ENCODE data around the gene SLC6A9.

The SLC6A9 gene

DNA sequence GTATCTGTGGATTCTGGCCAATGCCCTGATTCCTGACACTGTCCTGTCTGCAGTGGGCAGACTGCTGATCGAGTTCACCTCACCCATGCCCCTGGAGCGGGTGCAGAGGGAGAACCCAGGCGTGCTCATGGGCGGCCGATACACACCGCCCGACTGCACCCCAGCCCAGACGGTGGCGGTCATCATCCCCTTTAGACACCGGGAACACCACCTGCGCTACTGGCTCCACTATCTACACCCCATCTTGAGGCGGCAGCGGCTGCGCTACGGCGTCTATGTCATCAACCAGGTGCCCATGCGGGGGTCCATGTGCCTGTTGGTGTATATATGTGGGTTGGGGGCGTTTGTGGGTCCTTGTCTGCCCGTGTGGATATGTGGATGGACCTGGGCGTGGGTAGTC lies 49.6 kb downstream of the SLC6A9 start:
- DNase-seq = no peak

- no peak for DNase-seq
These were observed 50.1 kb downstream of the SLC6A9 start for GRCh38 chr1:43981135-43981491.

- DNase-seq = no peak
These were observed 50.8 kb downstream of the SLC6A9 start for GRCh38 chr1:43980255-43981134.

- DNase-seq = peak; percentile 14
These were observed 51.6 kb downstream of the SLC6A9 start for GRCh38 chr1:43979528-43980254.

- DNase-seq = no peak
These were observed 52.1 kb downstream of the SLC6A9 start for GRCh38 chr1:43979261-43979527.

DNA sequence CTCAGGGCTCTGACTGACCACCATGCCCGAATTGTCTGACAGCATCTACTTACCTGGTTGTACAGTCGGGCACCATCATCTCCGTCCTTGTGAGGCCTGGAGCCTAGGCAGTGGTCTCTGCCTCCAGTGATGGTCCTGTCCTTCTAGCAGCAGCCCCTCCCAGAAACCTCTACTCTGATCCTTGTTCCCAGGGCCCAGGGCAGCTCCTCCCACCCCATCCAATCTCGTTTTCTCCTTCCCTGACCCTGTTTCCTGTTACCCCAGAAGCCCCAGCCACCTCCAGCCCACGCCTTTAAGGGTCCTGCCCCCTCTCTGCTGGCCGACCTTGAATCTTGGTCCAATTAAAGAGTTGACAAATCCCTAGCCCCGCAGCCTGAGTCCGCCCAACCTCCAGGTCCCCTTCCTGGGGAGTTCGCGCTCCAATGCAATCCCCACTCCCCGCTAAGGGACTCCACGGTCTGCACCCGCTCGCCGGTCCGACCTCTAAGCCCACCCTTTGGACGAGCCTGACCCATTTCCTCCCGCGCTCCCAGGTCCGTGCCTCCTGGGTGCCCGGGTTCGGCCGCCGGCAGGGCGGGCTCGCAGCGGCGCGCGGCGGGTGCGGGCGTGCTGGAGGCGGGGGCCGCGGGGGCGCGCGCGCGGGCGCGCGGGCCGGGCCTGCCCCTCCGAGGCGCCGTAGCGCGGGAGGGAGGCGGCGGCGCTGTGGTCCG lies 52.6 kb downstream of the SLC6A9 start, which contains the start of gene B4GALT2:
Gene B4GALT2, plus strand, starts transcription at position 660 of the 710 bp plus-strand sequence. CDS start 1,951 bp downstream, outside the sequence.
- peak; percentile 26 for DNase-seq

DNA sequence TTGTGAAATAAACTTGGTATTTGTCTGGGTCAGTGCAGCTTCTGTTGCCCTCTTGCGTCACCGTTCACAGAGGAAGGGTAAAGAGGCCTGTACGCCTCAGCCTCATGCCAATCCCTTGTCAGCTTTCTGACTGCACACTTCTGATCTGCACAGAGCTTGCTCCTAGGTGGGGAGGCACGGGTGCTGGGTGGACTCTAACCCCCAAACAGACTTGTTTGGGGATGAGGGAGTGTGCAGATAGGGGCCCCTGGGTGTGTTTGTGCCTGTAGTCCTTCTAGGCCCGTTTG lies 53.1 kb downstream of the SLC6A9 start:
- peak; percentile 7 for DNase-seq

- peak; percentile 27 for DNase-seq
These were observed 53.6 kb downstream of the SLC6A9 start for GRCh38 chr1:43977376-43978263.

- no peak for DNase-seq
These were observed 54.4 kb downstream of the SLC6A9 start for GRCh38 chr1:43976890-43977289.

- no peak for DNase-seq
These were observed 55.2 kb downstream of the SLC6A9 start for GRCh38 chr1:43976045-43976444.

- peak; percentile 88 for DNase-seq
These were observed 55.9 kb downstream of the SLC6A9 start for GRCh38 chr1:43975249-43975961.

DNA sequence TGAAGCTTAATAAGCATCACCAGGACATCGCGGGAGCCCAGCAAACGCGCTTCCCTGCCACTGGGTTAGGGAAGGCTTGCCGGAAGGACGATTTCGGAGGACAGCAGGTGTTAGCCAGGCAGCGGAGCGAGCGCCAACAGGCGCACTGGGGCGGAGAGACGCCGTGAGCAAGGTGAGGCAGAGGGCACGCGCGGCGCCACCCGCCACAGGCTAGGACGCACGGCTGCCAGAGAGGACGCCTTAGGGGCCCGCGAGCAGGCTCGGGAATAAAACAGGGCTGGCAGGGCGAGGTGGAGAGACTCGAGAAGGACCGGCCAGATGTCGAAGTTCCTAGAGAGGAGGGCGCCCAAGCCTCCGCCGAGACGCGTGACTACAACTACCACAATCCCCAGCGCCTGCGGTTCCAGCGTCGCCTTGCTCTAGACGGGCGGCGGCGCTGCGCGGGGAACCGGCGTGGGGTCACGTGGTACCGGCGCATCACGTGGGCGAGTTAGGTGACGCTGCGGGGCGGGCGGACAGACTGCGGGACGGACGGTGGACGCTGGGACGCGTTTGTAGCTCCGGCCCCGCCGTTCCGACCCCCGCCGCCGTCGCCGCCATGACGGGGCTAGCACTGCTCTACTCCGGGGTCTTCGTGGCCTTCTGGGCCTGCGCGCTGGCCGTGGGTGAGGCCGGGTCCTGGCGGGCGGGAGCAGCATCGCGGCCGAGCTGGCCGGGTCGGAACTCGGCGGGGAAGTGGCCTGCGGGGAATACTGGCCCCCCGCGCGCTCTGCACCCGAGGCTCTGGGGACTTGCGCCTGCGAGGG lies 56.6 kb downstream of the SLC6A9 start, which contains the start of gene ATP6V0B:
Gene ATP6V0B, plus strand, starts transcription at position 518 of the 806 bp plus-strand sequence. Its CDS starts 81 bp downstream, at position 599.
- peak; percentile 98 for DNase-seq

DNA sequence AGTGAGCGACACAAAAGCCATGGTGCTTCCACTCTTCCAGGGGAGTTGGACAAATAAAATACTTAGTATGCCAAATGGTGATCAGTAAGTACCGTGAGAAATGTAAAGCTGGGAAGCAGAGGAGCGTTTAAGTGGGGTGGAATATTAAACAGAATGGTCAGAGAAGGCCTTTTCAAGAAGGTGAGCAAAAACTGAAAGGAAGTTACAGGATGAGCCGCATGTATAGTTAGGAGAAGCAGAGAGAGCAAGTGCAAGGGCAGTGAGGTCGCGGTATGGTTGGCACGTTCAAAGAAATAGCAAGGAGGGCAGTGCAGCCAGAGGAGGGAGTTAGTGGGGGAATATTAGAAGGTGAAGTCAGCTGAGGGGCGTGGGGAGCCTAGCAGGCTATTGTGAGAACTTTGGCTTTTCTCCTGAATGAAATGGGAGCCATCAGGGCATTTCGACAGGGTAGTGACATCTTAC lies 57.2 kb downstream of the SLC6A9 start:
- no peak for DNase-seq

DNA sequence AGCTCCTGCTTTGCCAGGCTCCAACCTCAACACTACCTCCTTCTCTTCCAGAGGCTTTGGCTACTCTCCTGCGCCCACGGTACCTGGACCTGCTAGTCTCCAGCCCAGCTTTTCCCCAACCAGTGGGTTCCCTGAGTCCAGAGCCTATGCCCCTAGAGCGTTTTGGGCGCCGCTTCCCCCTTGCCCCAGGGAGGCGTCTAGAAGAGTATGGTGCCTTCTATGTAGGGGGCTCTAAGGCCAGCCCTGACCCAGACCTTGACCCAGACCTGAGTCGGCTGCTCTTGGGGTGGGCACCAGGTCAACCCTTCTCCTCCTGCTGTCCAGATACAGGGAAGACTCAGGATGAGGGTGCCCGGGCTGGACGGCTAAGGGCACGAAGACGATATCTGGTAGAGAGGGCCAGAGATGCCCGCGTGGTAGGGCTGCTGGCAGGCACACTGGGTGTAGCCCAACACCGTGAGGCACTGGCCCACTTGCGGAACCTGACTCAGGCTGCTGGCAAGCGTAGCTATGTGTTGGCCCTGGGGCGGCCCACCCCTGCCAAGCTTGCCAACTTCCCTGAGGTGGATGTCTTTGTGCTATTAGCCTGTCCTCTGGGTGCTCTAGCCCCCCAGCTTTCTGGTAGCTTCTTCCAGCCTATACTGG lies 59.8 kb downstream of the SLC6A9 start:
- DNase-seq = no peak

DNA sequence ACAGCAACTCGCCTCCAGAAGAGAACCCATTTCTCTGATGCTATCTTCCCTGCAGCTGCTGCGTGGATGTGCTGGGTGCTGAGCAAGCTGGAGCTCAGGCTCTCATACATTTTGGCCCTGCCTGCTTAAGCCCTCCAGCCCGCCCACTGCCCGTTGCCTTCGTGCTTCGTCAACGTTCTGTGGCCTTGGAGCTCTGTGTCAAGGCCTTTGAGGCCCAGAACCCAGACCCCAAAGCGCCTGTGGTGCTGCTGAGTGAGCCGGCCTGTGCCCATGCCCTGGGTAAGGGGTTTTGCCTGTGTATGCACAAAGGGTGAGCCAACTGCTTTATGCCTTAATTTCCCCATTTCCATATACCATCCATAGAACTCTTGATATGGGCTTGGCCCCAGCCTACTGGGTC lies 60.4 kb downstream of the SLC6A9 start:
- DNase-seq = no peak

DNA sequence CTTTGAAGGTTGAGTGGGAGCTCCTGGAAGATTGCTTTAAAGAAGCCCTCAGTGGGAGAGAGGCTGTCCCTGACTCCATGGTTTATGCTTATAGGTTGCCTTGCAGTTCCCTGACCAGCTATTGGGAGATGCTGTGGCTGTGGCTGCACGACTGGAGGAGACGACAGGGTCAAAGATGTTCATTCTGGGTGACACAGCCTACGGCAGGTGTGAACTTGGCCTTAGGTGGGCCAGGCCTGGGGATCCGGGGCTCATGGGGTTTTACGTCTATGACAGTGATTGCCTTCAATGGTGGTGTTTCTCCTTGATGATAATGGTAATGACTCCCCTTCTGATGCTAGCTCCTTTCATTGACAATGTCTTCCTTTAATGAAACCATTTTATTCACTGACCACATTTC lies 60.8 kb downstream of the SLC6A9 start:
- no peak for DNase-seq

DNA sequence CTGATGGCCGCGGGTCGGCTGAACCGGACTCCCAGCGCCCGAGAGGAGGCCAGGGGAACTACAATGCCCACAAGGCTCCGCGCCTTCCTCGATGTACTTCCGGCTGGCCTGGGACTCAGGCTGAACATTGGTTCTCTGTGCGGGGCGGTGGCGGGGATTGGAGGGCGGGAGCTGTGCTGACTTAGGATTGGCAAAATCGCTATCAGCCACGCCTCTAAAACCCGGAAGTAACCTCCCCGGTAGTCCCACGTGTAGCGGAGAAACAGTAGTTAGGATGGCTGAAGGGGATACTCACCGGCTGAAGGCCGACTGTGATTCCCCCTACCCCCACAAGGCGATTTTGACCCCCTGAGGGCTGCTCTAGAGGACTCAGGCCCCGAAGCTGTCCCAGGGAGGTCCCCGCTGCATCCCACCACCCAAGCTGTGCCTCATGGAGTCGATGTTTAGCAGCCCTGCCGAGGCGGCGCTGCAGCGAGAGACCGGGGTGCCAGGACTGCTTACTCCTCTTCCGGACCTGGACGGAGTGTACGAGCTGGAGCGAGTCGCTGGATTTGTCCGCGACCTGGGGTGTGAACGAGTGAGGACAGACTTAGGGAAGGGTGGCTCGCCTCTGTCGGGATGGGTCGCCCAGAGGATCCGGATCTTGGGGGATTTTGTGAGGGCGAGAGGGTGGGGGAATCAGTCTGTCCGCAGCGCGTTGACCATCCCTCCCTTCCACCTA lies 61.4 kb downstream of the SLC6A9 start, which contains the start of gene DPH2:
Gene DPH2, plus strand, starts transcription at position 265 of the 721 bp plus-strand sequence. Its CDS starts 166 bp downstream, at position 431.
- DNase-seq = peak; percentile 98

- no peak for DNase-seq
These were observed 61.9 kb downstream of the SLC6A9 start for GRCh38 chr1:43969416-43969745.

DNA sequence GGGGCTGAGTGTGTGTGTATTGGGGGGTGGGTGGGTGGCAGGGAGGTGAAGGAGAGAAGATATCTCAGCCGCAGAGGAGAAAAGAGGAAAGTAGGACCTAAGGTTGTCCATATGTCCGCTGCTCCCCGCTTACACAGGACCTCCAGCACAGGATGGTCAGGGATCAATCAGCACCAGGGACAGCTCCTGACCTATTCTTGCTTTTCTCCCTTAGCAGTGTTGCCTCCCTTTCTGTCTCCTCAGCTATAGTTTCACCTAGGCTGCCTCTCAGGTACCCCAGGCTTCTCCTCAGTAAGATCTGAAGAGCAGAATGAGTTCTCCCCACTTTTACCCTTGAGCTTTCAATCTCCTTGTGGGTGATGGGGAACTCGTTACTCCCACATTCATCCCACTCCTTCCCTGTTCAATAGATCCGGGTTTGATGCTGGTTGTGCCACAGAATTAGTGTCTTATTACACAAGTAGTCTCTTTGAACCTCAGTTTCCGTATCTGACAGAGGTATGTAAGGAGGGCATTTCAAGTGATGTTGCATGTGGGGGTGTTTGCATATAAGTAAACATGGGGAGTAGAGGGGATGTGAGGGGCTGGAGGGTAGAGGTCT lies 62.8 kb downstream of the SLC6A9 start:
- no peak for DNase-seq

All from suppressor macrophage treated with lipopolysaccharide for 4 hours (primary cell).